Fibroblast of lung (primary cell): ENCODE data around the gene UNC45B.

ENCODE experiments used
- EZH2 ChIP-seq: IDR thresholded peaks from 2 replicates; pipeline ENCODE4 v1.5.1; 2012; ENCODE audit warnings: low read length, control low read depth, mild to moderate bottlenecking; ENCODE audit errors: missing control alignments
- TF ChIP-seq, protein P1 (sequence below), 2 donors: IDR thresholded peaks in 1 of 2; conservative IDR thresholded peaks in 1 of 2; 1 replicate in 1 of 2; 2 replicates in 1 of 2; pipeline ENCODE4 v1.5.1; 2011 to 2012; ENCODE audit warnings: low read length in 2 of 2, control low read depth in 1 of 2, inconsistent platforms in 1 of 2, low read depth in 1 of 2, mild to moderate bottlenecking in 1 of 2

DNA sequence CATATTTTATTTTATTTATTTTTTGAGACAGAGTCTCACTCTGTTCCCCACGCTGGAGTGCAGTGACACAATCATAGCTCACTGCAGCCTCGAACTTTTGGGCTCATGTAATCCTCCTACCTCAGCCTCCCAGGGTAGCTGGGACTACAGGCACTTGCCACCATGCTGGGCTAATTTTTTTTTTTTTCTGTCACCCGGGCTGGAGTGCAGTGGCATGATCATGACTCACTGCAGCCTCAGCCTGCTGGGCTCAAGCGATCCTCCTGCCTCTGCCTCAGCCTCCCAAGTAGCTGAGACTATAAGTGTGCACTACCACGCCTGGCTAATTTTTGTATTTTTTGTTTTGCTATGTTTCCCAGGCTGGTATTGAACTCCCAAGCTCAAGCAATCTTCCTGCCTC lies 17.1 kb downstream of the UNC45B start:
- TF ChIP-seq, protein P1, sequence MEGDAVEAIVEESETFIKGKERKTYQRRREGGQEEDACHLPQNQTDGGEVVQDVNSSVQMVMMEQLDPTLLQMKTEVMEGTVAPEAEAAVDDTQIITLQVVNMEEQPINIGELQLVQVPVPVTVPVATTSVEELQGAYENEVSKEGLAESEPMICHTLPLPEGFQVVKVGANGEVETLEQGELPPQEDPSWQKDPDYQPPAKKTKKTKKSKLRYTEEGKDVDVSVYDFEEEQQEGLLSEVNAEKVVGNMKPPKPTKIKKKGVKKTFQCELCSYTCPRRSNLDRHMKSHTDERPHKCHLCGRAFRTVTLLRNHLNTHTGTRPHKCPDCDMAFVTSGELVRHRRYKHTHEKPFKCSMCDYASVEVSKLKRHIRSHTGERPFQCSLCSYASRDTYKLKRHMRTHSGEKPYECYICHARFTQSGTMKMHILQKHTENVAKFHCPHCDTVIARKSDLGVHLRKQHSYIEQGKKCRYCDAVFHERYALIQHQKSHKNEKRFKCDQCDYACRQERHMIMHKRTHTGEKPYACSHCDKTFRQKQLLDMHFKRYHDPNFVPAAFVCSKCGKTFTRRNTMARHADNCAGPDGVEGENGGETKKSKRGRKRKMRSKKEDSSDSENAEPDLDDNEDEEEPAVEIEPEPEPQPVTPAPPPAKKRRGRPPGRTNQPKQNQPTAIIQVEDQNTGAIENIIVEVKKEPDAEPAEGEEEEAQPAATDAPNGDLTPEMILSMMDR (conservative IDR thresholded peaks at IDR 0.05 in 1 of 2, IDR thresholded peaks at IDR 0.05 in 1 of 2; ENCODE audit: low read depth in 1 of 2, low read length in 2 of 2) = no peak
- TF ChIP-seq EZH2 = no peak
